GM18867 (cell line): ENCODE data around the gene GSK3A.

Experiments
- ATAC-seq: cut with Tn5 transposase; IDR thresholded peaks from one replicate; pipeline ENCODE4 v1.9.1; 2021; ENCODE audit warnings: mild to moderate bottlenecking, moderate library complexity; ENCODE audit not compliant: unreplicated experiment

GSK3A gene

GRCh38 chr19:42250666-42251531, 8.5 kb upstream of the GSK3A start:
- ATAC-seq: no peak

DNA sequence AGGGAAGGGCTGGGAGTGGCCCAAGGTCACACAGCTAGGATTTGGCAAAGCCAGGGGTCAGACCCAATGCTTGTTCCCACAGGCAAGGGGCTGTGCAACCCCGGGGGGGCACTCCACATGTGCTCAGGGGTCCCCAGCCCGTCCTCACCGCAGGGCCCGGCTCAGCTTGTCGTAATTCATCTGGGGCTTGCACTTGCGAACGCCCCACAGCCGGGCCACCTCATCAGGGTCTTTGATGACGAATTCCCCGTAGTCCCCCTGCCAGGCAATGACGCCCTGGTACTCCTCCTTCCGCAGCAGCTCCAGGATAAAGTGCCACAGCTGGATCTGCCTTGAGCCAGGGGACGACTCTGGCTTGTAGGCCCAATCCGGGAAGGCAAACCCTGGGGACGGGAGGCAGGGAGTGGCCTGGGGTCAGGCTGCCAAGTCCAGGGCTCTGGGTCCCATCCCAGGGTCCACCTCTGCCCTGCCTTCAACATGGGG, 7.8 kb upstream of the GSK3A start:
- ATAC-seq: no peak

- no peak for ATAC-seq
These were observed 7.4 kb upstream of the GSK3A start for GRCh38 chr19:42249769-42250168.

GRCh38 chr19:42249149-42249750, 6.8 kb upstream of the GSK3A start:
- no peak for ATAC-seq

- ATAC-seq: no peak
These were observed 6.1 kb upstream of the GSK3A start for GRCh38 chr19:42248270-42249148.

DNA sequence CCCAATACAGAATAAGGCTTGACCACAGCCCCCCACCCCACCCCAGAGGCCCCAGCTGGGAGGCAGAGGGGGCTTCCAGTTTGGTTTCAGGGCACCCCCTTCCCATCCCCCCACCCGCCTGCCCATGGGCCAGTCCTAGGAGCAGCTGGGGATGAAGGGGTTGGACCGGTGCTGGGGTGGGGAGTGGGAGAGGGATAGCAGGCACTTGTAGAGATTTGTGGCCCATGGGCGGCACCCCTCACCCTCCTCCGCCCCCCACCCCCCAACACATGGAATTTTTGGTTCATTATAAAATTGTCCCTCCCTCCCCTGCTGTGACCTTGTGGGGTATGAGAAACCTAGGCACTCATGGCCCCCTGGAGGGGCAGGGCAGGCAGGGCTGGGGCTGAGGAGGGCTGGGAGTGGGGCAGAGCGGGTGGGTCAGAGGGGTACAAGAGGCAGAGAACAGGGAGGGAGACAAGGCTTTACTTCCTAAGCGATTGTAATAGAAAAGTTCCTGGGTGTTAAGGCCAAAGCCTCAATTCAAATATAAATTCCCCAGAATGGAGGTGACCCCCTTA, 5.3 kb upstream of the GSK3A start:
- no peak for ATAC-seq

DNA sequence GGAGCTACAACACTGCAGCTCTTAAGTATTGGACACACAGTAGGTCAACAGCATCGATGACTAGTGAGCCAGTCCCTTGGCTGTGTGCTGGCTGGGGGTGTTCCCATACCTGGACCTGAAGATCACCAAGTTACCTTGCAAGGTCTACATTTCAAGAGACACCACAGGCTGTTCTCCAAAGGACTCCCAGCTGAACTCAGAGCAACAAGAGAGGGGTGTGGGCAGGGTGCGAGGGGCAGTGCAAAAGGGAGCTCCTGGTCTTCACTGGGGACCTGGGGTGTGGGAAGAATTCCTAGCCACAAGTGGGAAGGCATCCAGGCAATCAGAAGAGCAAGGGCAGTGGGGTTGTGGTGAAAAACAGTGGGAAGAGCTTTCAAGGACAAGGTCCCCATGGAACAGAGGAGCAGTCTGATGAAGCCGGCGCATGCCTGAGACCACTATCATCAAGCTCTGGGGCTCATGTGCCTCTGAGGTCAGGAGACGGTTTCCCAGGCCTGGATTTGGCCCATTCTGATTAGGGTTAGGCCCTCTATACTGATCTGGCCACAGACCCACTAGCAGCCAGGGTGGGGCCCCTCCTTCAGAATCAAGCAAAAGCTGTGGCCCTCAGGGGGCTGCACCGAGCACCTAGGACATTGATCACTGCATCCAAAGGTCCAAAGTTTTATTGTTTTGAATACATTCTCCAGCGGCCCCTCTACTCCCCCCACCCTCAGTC, 4.7 kb upstream of the GSK3A start:
- no peak for ATAC-seq

DNA sequence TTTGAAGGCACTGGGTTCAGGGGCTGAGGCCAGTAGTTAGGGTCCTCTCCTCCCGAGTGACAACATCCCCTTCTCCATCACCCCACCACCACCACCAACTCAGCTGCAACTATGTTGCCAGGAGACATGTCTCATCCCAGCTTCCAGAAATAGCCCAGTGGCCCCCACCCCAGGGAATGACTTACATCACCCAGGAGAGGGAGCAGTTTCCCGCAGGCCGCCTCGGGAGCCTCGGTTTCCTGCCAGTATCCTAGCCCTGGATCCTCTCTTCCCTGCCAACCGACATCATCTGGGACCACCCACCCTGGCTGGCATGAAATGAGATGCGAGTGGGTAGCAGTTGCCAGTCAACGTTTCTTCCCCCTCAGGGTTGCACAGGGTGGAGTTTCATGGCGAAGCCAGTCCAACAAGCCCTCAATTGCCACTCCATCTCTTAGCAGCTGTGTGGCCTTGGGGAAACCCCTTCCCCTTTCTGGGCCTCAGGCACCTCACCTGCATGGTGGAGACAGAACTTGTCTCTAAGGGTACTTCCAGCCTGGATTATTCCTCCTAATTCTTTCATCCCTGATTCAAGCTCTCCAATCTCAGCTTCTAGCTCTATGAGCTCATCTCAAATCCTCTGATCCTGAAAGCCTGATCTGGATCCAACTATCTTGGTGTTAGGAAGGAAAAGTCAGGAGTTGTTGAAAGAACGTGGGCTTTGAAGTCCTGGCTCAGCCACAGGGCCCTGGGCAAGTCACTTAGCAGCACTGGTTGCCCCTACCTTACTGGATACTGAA, 3.9 kb upstream of the GSK3A start:
- no peak for ATAC-seq

DNA sequence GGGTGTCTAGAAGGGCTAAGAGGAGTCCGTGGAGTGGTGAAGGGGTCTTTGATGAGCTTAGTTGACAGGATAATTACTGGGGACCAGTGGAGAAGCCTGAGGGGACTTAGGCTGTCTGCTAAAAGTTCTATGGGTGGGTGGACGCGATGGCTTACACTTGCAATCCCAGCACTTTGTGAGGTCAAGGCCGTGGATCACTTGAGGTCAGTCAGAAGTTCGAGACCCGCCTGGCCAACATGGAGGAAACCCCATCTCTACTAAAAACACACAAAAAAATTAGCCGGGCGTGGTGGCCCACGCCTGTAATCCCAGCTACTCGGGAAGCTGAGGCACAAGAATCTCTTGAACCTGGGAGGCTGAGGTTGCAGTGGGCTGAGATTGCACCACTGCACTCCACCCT, 2.8 kb upstream of the GSK3A start:
- ATAC-seq: no peak

DNA sequence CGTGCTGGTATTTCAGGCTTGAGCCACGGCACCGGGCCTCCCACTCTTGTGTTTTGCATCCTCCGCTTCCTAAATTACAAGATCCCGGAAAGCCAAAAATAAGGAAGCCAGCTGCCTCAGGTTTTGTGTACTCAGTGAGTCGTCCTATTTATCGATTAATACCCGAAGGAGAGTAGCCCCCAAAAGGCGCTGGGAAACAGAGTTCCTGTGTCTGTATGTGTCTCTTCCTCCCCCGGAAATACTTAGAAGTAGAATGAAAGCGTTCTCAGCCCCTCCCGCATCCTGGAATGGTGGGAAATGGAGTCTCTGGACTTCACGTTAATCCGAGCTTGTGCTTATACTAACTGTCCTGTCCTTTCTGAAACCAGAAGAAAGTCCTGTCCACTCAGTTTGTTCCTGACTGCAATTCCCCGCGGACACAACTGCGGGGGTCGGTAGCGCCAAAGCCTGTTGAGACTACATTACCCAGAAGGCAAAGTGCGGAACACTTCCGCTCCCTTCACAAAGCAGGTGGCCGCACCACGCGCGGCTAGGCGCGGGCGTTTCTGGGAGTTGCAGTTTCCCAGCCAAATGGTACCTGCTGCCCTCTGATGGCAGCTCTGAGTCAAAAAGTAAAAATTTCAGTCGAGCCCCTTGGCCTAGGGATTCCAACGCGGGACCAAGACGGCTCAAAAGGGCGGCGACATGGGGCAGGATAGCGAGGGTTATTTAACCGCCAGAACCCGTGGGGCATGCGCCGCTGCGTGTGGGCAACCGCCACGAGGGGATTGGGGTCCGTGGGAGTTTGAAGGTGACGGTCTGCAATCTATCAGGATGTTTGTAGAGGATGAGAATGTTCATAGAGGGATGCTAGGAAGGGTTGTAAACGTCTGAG, 2.2 kb upstream of the GSK3A start:
- peak; percentile 33 for ATAC-seq

DNA sequence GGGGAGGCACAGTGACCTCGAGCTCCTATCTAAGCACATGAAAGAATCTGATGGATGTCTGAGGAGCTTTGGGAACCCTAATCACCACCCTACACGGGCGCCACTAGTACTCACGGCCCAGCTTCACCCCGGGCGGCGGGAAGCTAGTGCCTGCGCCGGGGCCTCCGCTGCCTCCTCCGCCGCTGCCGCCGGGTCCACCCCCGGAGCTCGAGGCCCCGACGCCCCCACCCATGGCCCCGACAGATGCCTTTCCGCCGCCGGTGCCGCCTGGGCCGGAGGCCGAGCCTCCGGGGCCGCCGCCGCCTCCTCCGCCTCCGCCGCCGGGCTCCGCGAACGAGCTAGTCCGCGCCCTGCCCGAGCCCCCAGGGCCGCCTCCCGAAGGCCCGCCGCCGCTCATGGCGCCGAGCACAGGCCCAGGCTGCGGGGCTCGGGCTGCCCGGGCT, 312 bp downstream of the GSK3A start:
- ATAC-seq: peak; percentile 4

GRCh38 chr19:42241279-42241678, 1.1 kb downstream of the GSK3A start:
- ATAC-seq: no peak

DNA sequence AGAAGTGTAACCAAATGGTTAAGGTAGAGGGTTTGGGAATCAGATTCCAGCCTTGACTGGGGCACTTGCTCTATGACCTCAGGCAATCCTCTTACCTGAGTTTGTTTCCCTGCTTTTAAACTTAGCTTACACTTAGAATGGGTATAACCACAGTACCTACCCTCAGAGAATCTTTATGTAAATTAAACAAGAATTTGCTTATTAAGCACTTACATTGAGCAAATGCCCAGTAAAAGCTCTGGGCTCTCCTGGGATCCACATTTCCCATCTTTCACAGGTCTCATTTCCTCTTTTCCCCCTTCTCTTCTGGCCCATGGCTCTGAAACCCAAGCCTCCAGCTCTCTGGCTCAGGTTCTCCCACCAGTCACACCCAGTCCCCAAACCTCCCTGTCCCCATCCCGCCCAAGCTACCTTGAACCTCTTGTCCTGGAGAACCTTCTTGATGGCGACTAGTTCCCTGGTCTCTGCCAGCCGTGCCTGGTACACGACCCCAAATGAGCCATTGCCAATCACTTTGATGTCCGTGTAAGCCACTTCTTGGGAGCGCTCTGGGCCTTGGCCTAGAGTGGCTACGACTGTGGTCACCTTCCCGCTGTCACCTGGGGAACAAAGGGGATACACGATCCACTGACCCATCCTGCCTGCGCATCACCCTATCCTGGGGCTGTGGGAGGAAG, 2.7 kb downstream of the GSK3A start:
- no peak for ATAC-seq

- no peak for ATAC-seq
These were observed 7.2 kb downstream of the GSK3A start for GRCh38 chr19:42235181-42235580.

DNA sequence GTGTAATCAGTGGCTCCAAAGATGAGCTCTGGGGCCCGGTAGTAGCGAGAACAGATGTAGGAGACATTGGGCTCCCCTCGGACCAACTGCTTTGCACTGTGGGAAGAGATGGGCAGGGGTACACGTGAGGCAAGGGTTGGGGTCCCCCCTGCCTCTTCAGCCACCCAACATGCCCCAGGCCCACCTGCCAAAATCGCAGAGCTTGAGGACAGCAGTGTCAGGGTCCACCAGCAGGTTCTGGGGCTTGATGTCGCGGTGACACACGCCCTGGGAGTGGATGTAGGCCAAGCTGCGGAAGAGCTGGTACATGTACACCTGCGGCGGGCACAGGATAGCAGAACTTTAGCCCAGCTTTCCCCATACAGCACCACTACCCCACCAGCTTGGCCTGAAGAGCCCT, 8.0 kb downstream of the GSK3A start:
- no peak for ATAC-seq

- ATAC-seq: no peak
These were observed 8.6 kb downstream of the GSK3A start for GRCh38 chr19:42233678-42234292.

DNA sequence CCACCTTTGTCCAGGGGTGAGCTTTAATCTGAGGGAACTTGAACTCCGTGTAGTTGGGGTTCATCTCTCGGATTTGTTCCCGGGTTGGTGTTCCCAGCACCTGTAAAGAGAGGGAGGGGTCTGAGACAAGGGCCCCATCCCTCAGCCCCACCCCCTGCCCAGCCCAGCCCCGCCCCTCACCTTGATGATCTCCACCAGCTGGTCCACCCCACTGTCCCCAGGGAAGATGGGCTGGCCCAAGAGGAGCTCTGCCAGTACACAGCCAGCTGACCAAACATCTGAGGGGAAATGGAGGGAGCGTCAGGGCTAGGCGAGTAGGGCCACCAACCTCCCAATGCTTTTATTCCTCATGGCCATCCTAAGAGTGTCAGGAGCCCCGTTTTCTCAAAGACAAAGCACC, 9.3 kb downstream of the GSK3A start:
- no peak for ATAC-seq

DNA sequence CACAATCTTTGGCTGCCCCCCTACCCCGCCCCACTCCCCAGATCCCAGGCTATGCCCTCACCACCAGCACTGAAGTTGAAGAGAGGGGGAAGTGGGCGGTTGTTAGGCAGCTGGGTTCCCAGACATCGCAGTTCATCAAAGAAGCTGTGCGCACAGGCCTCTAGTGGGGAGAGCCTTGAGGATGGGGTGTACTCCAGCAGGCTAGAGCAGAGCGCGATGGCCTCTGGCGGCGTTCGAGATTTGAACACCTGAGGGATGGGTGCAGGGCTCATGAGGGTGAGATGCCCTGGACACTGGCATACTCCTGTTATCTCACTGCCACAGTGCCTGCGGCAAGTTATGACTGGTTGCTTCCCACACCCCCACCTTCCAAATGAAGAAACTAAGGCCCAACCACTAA, 10.0 kb downstream of the GSK3A start:
- ATAC-seq: no peak
